HG02840 (cell line): ENCODE results near the gene IDH3G.

Experiments
- ATAC-seq: cut with Tn5 transposase; IDR thresholded peaks from one replicate; pipeline ENCODE4 v1.9.1; 2021; ENCODE audit warnings: mild to moderate bottlenecking, moderate library complexity, moderate number of reproducible peaks; ENCODE audit not compliant: unreplicated experiment, low FRiP score

IDH3G gene

GRCh38 chrX:153736871-153737441 lies 57.2 kb downstream of the IDH3G start:
- ATAC-seq, result no peak

DNA sequence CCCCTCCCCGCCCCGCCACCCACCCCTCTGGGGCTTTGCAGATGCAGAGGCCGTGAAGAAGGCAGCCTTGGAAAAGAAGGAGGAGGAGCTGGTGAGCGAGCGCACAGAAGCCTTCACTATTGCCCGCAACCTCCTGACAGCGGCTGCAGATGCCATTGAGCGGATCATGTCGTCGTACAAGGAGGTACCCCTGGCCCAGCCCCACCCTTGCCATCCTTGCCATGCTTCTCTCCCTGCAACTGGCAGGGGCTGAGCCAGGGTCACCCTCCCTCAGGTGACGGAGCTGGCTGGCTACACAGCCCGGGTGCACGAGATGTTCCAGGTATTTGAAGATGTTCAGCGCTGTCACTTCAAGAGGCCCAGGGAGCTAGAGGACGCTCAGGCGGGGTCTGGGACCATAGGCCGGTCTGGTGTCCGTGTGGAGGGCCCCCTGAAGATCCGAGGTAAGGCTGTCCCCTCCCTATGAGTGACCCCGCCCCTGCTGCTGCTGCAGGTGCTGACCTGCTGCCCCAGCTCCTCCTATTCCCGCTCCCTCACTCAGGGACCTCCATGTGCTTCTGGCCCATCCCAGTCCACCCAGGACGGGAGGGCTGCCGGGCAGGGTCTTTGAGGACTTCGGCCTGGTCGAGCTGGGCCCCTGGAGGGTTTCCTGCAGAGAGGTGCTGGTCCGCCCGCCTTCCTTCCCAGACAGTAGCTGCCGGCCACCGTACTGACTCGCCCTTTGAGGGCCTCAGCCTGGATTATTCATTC lies 57.9 kb downstream of the IDH3G start:
- ATAC-seq, result no peak
